A549 (cell line): Measurements from ENCODE around the gene EPYC. TPM values are rescaled to one million over a fixed set of nuclear protein-coding genes. Genes with fewer than 3 reads are reported as not detected.

Experiments used
- ATAC-seq, 2 experiments: fragments of 200-7000 bp in 1 of 2; fragments of >200 bp in 1 of 2; cut with Nextera tagmentation in 1 of 2; cut with Tn5 transposase in 1 of 2; 3 replicates each; pipeline versions ENCODE4 v1.8.0 to v1.9.1; 2018 to 2020; ENCODE audit warnings: mild to moderate bottlenecking in 1 of 2, moderate library complexity in 1 of 2
- CTCF ChIA-PET: fragments of 300-600 bp; sonication (Branson Sonifier 250); formaldehyde crosslinking; extraction: SDS; loops from one replicate; lab custom pipeline; 2021; ENCODE audit warnings: antibody characterized with exemption, inconsistent platforms; lab: Yijun Ruan, JAX
- POLR2A ChIA-PET: fragments of 350-600 bp; formaldehyde crosslinking; extraction: SDS; loops from one replicate; lab custom pipeline; 2021; ENCODE audit warnings: antibody characterized with exemption, inconsistent platforms; lab: Yijun Ruan, JAX
- DNase-seq, 2 experiments: peaks; one replicate each; pipeline versions ENCODE4 v3.0.0 to v3.0.0-alpha.2; 2011 to 2016; ENCODE audit warnings: low read depth in 1 of 2, low spot score in 1 of 2
- FAIRE-seq: peaks from 2 replicates; lab custom pipeline; 2011; peaks lifted over from hg19 to GRCh38; lab: Jason Lieb, UNC
- H3K27ac ChIP-seq, 2 experiments: fragments of >200 bp; sonication (Bioruptor Twin); formaldehyde crosslinking; 3 replicates each; pipeline ENCODE4 v1.5.1; 2016 to 2017
- H3K4me1 ChIP-seq: fragments of >200 bp; sonication (Bioruptor Twin); formaldehyde crosslinking; 3 replicates; pipeline ENCODE4 v1.6.1; 2016
- H3K4me2 ChIP-seq: fragments of >200 bp; sonication (Bioruptor Twin); formaldehyde crosslinking; 3 replicates; pipeline ENCODE4 v1.6.1; 2016
- H3K4me3 ChIP-seq: fragments of >200 bp; sonication (Bioruptor Twin); formaldehyde crosslinking; 3 replicates; pipeline ENCODE4 v1.5.1; 2016
- H3K9me3 ChIP-seq: fragments of >200 bp; sonication (Bioruptor Twin); formaldehyde crosslinking; 3 replicates; pipeline ENCODE4 v1.6.1; 2016
- CBX2 ChIP-seq: fragments of 200-600 bp; sonication (generic); IDR thresholded peaks from 2 replicates; pipeline ENCODE4 v1.6.1; 2016; ENCODE audit warnings: low read depth, mild to moderate bottlenecking, borderline replicate concordance
- CBX8 ChIP-seq: fragments of 200-600 bp; sonication (generic); IDR thresholded peaks from 2 replicates; pipeline ENCODE4 v1.6.1; 2016
- CEBPB ChIP-seq, 2 experiments: fragments of >200 bp in 1 of 2; sonication (Bioruptor Twin) in 1 of 2; formaldehyde crosslinking in 1 of 2; IDR thresholded peaks; 2 replicates each; pipeline ENCODE4 v1.6.1; 2012 to 2016
- CHD2 ChIP-seq: fragments of 150-350 bp; IDR thresholded peaks from 2 replicates; pipeline ENCODE4 v1.6.1; 2014; ENCODE audit warnings: low read length; ENCODE audit not compliant: partially characterized antibody
- CHD4 ChIP-seq: fragments of 200-600 bp; sonication (generic); IDR thresholded peaks from 2 replicates; pipeline ENCODE4 v1.6.1; 2016; ENCODE audit warnings: antibody characterized with exemption, mild to moderate bottlenecking, borderline replicate concordance
- EHF ChIP-seq: fragments of 250-450 bp; sonication (Bioruptor Pico); IDR thresholded peaks from 2 replicates; pipeline ENCODE4 v1.5.0; 2020; ENCODE audit warnings: mild to moderate bottlenecking
- EP300 ChIP-seq, 2 experiments: fragments of >200 bp; sonication (Bioruptor Twin); formaldehyde crosslinking; IDR thresholded peaks; 2 replicates in 1 of 2; 3 replicates in 1 of 2; pipeline ENCODE4 v1.6.1; 2016 to 2017
- ESRRA ChIP-seq: fragments of 150-350 bp; IDR thresholded peaks from 2 replicates; pipeline ENCODE4 v1.6.1; 2014; ENCODE audit warnings: mild to moderate bottlenecking, low read length, borderline replicate concordance
- FOSL2 ChIP-seq, 2 experiments: fragments of 450-650 bp in 1 of 2; fragments of >200 bp in 1 of 2; sonication (Bioruptor Twin) in 1 of 2; formaldehyde crosslinking; IDR thresholded peaks; 2 replicates each; pipeline versions ENCODE4 v1.5.0 to v1.6.1; 2016 to 2020; ENCODE audit warnings: mild to moderate bottlenecking in 1 of 2, moderate library complexity in 1 of 2
- GATA3 ChIP-seq: IDR thresholded peaks from 2 replicates; pipeline ENCODE4 v1.6.1; 2012; ENCODE audit warnings: borderline replicate concordance
- HMGXB4 ChIP-seq: fragments of 250-450 bp; sonication (Bioruptor Pico); IDR thresholded peaks from 2 replicates; pipeline ENCODE4 v1.5.0; 2021; ENCODE audit warnings: mild to moderate bottlenecking, moderate library complexity, borderline replicate concordance
- HOXA7 ChIP-seq: fragments of 250-450 bp; sonication (Bioruptor Pico); IDR thresholded peaks from 2 replicates; pipeline ENCODE4 v1.5.0; 2020; ENCODE audit warnings: mild to moderate bottlenecking, moderate library complexity
- HOXB13 ChIP-seq: fragments of 250-450 bp; sonication (Bioruptor Pico); IDR thresholded peaks from 2 replicates; pipeline ENCODE4 v1.5.0; 2020; ENCODE audit warnings: low read depth, mild to moderate bottlenecking, moderate library complexity
- KDM1A ChIP-seq: fragments of 200-600 bp; sonication (generic); IDR thresholded peaks from 2 replicates; pipeline ENCODE4 v1.6.1; 2016; ENCODE audit warnings: low read depth, mild to moderate bottlenecking
- KDM5A ChIP-seq: fragments of 200-600 bp; sonication (generic); IDR thresholded peaks from 2 replicates; pipeline ENCODE4 v1.6.1; 2016; ENCODE audit warnings: antibody characterized with exemption, mild to moderate bottlenecking
- MAFK ChIP-seq: fragments of 450-650 bp; IDR thresholded peaks from 2 replicates; pipeline ENCODE4 v1.6.1; 2014; ENCODE audit not compliant: partially characterized antibody
- MYC ChIP-seq: IDR thresholded peaks from 2 replicates; pipeline ENCODE4 v1.6.1; 2012; ENCODE audit warnings: mild to moderate bottlenecking, inconsistent platforms, low read length, improper control_type of control experiment, borderline replicate concordance
- NFE2L2 ChIP-seq: fragments of 150-350 bp; conservative IDR thresholded peaks from 2 replicates; pipeline ENCODE4 v1.6.1; 2014; ENCODE audit warnings: low read length
- PHF8 ChIP-seq: fragments of 200-600 bp; sonication (generic); IDR thresholded peaks from 2 replicates; pipeline ENCODE4 v1.6.1; 2016; ENCODE audit warnings: low read depth, mild to moderate bottlenecking, antibody characterized with exemption, moderate library complexity, borderline replicate concordance
- POLR2A ChIP-seq: IDR thresholded peaks from 2 replicates; pipeline ENCODE4 v1.6.1; 2012; ENCODE audit warnings: mild to moderate bottlenecking, low read length
- RAD21 ChIP-seq, 2 experiments: fragments of >200 bp in 1 of 2; sonication (Bioruptor Twin) in 1 of 2; formaldehyde crosslinking in 1 of 2; IDR thresholded peaks in 1 of 2; conservative IDR thresholded peaks in 1 of 2; 2 replicates in 1 of 2; 3 replicates in 1 of 2; pipeline ENCODE4 v1.6.1; 2012 to 2018; ENCODE audit warnings: inconsistent platforms in 1 of 2
- SMC3 ChIP-seq: fragments of >200 bp; sonication (Bioruptor Twin); formaldehyde crosslinking; IDR thresholded peaks from 3 replicates; pipeline ENCODE4 v1.6.1; 2018; ENCODE audit warnings: inconsistent platforms
- SREBF2 ChIP-seq: fragments of 450-650 bp; IDR thresholded peaks from 2 replicates; pipeline ENCODE4 v1.6.1; 2014; ENCODE audit warnings: mild to moderate bottlenecking, moderate library complexity
- TFCP2L1 ChIP-seq: fragments of 250-450 bp; sonication (Bioruptor Pico); IDR thresholded peaks from 2 replicates; pipeline ENCODE4 v1.5.0; 2021; ENCODE audit warnings: mild to moderate bottlenecking
- ZFP36 ChIP-seq: fragments of 450-650 bp; IDR thresholded peaks from 2 replicates; pipeline ENCODE4 v1.6.1; 2014; ENCODE audit warnings: borderline replicate concordance; ENCODE audit not compliant: partially characterized antibody
- WGBS: methylation state at CpG from one replicate; pipeline ENCODE4 v1.1.6; 2017; ENCODE audit errors: missing lambda C conversion rate; 5-methylcytosine and 5-hydroxymethylcytosine counted together
- polyA plus RNA-seq, 4 experiments: library from polyadenylated mRNA; depleted of rRNA in 3 of 4; stranded (reverse); fragments of >200 nt; fragmentation: RNase III in 1 of 4; extraction: RNeasy Plus Mini Kit Qiagen cat#74134 plus additional on column Dnase treatment in 1 of 4; gene quantifications; 2 replicates in 3 of 4; 3 replicates in 1 of 4; pipeline ENCODE4 v1.2.3, GENCODE V29; 2011 to 2017
- TF ChIP-seq, protein P1 (sequence below): IDR thresholded peaks from 2 replicates; pipeline ENCODE4 v1.6.1; 2012
- TF ChIP-seq, protein P2 (sequence below): fragments of 150-350 bp; IDR thresholded peaks from 2 replicates; pipeline ENCODE4 v1.6.1; 2014; ENCODE audit warnings: low read depth, mild to moderate bottlenecking, low read length
- TF ChIP-seq, protein P3 (sequence below): fragments of 200-600 bp; sonication (generic); IDR thresholded peaks from 2 replicates; pipeline ENCODE4 v1.6.1; 2016; ENCODE audit warnings: antibody characterized with exemption, mild to moderate bottlenecking, moderate library complexity
- TF ChIP-seq, protein P4 (sequence below): fragments of >200 bp; sonication (Bioruptor Twin); formaldehyde crosslinking; IDR thresholded peaks from 3 replicates; pipeline ENCODE4 v1.6.1; 2016

EPYC gene
- polyA plus RNA-seq, 2 of the 4 experiments (the other 2 are of a cell fraction), result not detected

DNA sequence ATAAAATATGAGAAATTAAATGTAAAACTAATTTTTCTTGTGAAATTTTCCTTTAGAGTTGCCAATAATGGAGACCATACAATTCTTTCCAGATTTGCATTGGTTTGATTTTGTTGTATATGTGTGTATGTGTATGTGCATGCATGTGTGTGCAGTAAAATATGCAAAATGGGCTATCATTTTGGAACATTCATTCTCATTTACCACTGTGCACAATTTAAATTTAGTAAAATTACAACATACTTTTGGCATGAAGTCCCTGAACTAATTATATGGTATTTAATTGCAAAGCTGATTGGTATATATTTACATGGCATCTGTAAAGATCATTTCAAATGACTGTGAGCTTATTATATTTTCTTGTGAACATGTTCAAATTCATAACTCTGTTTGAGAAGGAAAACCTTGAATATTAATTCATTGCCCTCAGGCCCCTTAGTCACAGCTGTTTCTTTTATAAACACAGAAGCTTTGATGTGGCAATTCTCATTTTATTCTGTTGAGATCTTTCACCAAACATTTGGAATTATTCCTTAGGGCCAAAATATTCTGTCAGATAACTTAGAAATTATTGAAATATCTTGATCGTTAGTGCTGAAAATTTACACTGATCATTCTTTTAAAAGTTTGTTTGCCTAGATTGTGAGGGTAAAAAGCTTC is 35.5 kb upstream of the EPYC start:
- Histone ChIP-seq H3K4me1 (no peaks in the 10 kb centered on the region), H3K4me3 (no peak overlapping the region), H3K9me3 (no peaks in the 10 kb centered on the region)
- FAIRE-seq (no peak), DNase-seq (no peak)
- no peak for TF ChIP-seq CHD2
- no peak for TF ChIP-seq KDM5A
- TF ChIP-seq NFE2L2, result no peak
- no peak for TF ChIP-seq HOXA7 (CRISPR knock-in tag)
- no peak for TF ChIP-seq SMC3
- no peak for TF ChIP-seq KDM1A
- no peak for TF ChIP-seq ZFP36
- no peak for TF ChIP-seq FOSL2 (IDR thresholded peaks at IDR 0.05)
- no peak for TF ChIP-seq FOSL2 (CRISPR knock-in tag; IDR thresholded peaks at IDR 0.05)
- TF ChIP-seq TFCP2L1 (CRISPR knock-in tag), result no peak
- TF ChIP-seq POLR2A, result no peak
- TF ChIP-seq, protein P1, sequence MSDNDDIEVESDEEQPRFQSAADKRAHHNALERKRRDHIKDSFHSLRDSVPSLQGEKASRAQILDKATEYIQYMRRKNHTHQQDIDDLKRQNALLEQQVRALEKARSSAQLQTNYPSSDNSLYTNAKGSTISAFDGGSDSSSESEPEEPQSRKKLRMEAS, result no peak
- no peak for TF ChIP-seq HOXB13
- TF ChIP-seq CHD4, result no peak
- TF ChIP-seq SREBF2, result no peak
- TF ChIP-seq, all 56 proteins: peak for 0
- no peak for ATAC-seq
- ChIA-PET POLR2A (no interaction called here), CTCF (no interaction called here)
- Histone ChIP-seq H3K4me2 (no peak overlapping the region), H3K27ac (no peak overlapping the region)
- 27% methylated on average over 1 of the region's 1 CpG for WGBS

DNA sequence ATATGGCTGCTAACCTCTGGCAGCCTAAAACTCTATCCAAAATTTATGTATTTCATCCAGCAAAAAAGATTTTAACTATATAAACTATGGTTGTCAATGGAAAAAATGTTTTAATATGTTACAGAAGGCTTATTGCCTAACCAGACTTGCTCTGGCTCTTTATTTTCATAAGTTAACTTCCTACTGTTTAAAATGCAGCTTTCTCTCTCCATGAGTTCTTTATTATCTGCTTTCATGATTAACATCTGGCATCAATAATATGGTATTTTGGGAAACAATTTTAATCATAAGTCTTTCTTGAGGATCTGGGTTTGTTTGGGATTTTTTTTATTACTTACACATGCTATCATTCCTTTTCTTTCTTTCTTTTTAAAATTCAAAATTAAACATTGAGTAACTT is 32.5 kb upstream of the EPYC start:
- H3K9me3 ChIP-seq, result no peaks in the 10 kb centered on the region
- TF ChIP-seq CEBPB (IDR thresholded peaks at IDR 0.05) (no peak), MYC (no peak), CBX2 (no peak), CBX8 (no peak), GATA3 (no peak), NFE2L2 (no peak), RAD21 (conservative IDR thresholded peaks at IDR 0.05 in 1 of 2, IDR thresholded peaks at IDR 0.05 in 1 of 2) (no peak), EHF (no peak), SREBF2 (no peak)
- TF ChIP-seq, protein P2, sequence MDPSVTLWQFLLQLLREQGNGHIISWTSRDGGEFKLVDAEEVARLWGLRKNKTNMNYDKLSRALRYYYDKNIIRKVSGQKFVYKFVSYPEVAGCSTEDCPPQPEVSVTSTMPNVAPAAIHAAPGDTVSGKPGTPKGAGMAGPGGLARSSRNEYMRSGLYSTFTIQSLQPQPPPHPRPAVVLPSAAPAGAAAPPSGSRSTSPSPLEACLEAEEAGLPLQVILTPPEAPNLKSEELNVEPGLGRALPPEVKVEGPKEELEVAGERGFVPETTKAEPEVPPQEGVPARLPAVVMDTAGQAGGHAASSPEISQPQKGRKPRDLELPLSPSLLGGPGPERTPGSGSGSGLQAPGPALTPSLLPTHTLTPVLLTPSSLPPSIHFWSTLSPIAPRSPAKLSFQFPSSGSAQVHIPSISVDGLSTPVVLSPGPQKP, result no peak
- H3K4me1 ChIP-seq, result no peaks in the 10 kb centered on the region
- no peak overlapping the region for H3K27ac ChIP-seq
- ChIA-PET POLR2A (no interaction called here), CTCF (no interaction called here)
- ATAC-seq (no peak), FAIRE-seq (no peak), DNase-seq (no peak)
- H3K4me3 ChIP-seq, result no peak overlapping the region
- no peak overlapping the region for H3K4me2 ChIP-seq

DNA sequence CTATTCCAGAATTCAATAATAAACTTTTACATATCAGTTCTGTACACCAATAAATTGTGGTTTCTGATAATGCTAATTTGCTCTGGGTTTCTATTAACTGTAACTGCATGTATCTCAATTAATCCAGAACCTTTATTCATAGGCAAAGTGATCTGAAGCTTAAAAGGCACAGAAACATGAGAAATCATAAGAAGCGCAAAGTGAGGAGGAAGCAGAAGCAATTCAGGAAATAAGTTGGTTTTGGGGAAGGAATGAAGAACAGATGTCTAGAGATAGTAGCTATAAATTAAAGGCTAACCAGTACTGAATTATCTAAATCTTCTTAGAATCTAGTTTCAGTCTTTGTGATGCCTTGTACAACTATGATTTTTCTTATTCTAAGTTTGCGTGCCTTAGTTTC is 28.5 kb upstream of the EPYC start:
- DNase-seq (no peak), FAIRE-seq (no peak), ATAC-seq (no peak)
- CTCF ChIA-PET, result no interaction called here
- 93% methylated on average over 2 of the region's 2 CpGs for WGBS
- Histone ChIP-seq H3K27ac (no peak overlapping the region), H3K4me1 (no peaks in the 10 kb centered on the region), H3K4me2 (no peak overlapping the region), H3K4me3 (no peak overlapping the region), H3K9me3 (no peaks in the 10 kb centered on the region)
- POLR2A ChIA-PET, result no interaction called here
- TF ChIP-seq HOXB13 (no peak), SREBF2 (no peak), HMGXB4 (CRISPR knock-in tag) (no peak), EP300 (IDR thresholded peaks at IDR 0.05) (no peak), PHF8 (no peak), MAFK (no peak), ESRRA (no peak), MYC (no peak)
- TF ChIP-seq, protein P3, sequence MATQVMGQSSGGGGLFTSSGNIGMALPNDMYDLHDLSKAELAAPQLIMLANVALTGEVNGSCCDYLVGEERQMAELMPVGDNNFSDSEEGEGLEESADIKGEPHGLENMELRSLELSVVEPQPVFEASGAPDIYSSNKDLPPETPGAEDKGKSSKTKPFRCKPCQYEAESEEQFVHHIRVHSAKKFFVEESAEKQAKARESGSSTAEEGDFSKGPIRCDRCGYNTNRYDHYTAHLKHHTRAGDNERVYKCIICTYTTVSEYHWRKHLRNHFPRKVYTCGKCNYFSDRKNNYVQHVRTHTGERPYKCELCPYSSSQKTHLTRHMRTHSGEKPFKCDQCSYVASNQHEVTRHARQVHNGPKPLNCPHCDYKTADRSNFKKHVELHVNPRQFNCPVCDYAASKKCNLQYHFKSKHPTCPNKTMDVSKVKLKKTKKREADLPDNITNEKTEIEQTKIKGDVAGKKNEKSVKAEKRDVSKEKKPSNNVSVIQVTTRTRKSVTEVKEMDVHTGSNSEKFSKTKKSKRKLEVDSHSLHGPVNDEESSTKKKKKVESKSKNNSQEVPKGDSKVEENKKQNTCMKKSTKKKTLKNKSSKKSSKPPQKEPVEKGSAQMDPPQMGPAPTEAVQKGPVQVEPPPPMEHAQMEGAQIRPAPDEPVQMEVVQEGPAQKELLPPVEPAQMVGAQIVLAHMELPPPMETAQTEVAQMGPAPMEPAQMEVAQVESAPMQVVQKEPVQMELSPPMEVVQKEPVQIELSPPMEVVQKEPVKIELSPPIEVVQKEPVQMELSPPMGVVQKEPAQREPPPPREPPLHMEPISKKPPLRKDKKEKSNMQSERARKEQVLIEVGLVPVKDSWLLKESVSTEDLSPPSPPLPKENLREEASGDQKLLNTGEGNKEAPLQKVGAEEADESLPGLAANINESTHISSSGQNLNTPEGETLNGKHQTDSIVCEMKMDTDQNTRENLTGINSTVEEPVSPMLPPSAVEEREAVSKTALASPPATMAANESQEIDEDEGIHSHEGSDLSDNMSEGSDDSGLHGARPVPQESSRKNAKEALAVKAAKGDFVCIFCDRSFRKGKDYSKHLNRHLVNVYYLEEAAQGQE, result no peak
- TF ChIP-seq, protein P4, sequence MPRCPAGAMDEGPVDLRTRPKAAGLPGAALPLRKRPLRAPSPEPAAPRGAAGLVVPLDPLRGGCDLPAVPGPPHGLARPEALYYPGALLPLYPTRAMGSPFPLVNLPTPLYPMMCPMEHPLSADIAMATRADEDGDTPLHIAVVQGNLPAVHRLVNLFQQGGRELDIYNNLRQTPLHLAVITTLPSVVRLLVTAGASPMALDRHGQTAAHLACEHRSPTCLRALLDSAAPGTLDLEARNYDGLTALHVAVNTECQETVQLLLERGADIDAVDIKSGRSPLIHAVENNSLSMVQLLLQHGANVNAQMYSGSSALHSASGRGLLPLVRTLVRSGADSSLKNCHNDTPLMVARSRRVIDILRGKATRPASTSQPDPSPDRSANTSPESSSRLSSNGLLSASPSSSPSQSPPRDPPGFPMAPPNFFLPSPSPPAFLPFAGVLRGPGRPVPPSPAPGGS, result no peak
